Pons (tissue), 1 donor: Measurements from ENCODE around the gene ALDH18A1.

Source experiments
- DNase-seq: peaks from one replicate; pipeline ENCODE4 v3.0.0-alpha.2; 2016; ENCODE audit warnings: low spot score

The ALDH18A1 gene

DNA sequence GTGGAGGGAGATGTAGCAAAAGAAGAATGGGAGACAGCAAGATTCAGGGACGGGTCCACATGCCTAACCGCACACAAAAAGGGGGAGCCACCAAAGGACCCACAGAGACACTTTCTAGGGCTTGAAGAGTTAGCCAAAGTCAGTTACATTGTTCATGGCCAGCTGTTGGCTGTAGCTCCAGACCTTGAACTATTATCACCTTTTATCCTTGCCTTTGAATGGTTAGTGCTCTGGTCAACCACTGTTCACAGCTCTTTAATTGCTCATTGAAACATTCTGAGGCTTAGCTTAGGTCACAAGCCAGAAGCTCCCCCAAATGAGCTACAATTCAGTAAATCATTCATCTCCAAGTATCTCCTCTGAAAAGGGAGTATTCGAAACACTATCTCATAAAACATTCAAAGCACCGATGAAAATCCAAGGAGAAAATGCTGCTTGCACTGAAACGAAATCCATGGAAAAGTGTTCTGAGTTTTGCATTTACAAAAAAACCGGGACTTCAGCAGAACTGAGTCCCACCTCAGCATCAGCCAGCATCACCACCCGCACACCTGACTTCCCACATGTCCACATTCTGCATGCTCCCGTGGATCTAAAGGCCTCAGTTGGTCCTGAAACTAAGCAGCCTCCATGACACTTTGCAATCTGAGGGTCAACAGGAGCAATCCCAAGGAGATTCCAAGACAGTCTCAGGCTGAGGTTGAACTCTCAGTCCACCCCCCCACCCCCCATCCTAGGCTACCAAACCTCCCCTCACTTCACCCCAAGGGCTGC, 99.3 kb downstream of the ALDH18A1 start:
- no peak for DNase-seq
